Stimulated activated naive CD8-positive, alpha-beta T cell treated with anti-CD3 and anti-CD28 coated beads, Interleukin-15, amount 100 ng/mL, for 72 hours (primary cell): Measurements from ENCODE around the gene TESMIN.
A peak's percentile ranks its signal among the peaks of the same experiment; 100 is the strongest.

ENCODE experiments used
- ATAC-seq: fragments of 150-1000 bp; cut with Tn5 transposase; 2 replicates; pipeline ENCODE4 v1.10.0; 2021; ENCODE audit warnings: mild to moderate bottlenecking, moderate library complexity
- DNase-seq, 2 donors: peaks; one replicate each; pipeline ENCODE4 v3.0.0; 2021 to 2022
- H3K27ac Mint-ChIP-seq, 2 donors: one replicate each; pipeline ENCODE4 v1.8.0; 2022; ENCODE audit warnings: mild to moderate bottlenecking in 2 of 2, mixed read lengths in 2 of 2, moderate library complexity in 2 of 2
- H3K27me3 Mint-ChIP-seq: one replicate; pipeline ENCODE4 v1.8.0; 2022; ENCODE audit warnings: mixed read lengths
- H3K4me1 Mint-ChIP-seq: one replicate; pipeline ENCODE4 v1.8.0; 2022; ENCODE audit warnings: mild to moderate bottlenecking, mixed read lengths
- H3K4me3 Mint-ChIP-seq, 2 donors: one replicate each; pipeline ENCODE4 v1.8.0; 2022; ENCODE audit warnings: mild to moderate bottlenecking in 2 of 2, mixed read lengths in 2 of 2, moderate library complexity in 1 of 2
- H3K9me3 Mint-ChIP-seq, 2 donors: one replicate each; pipeline ENCODE4 v1.8.0; 2022; ENCODE audit warnings: mixed read lengths in 2 of 2

TESMIN gene

DNA sequence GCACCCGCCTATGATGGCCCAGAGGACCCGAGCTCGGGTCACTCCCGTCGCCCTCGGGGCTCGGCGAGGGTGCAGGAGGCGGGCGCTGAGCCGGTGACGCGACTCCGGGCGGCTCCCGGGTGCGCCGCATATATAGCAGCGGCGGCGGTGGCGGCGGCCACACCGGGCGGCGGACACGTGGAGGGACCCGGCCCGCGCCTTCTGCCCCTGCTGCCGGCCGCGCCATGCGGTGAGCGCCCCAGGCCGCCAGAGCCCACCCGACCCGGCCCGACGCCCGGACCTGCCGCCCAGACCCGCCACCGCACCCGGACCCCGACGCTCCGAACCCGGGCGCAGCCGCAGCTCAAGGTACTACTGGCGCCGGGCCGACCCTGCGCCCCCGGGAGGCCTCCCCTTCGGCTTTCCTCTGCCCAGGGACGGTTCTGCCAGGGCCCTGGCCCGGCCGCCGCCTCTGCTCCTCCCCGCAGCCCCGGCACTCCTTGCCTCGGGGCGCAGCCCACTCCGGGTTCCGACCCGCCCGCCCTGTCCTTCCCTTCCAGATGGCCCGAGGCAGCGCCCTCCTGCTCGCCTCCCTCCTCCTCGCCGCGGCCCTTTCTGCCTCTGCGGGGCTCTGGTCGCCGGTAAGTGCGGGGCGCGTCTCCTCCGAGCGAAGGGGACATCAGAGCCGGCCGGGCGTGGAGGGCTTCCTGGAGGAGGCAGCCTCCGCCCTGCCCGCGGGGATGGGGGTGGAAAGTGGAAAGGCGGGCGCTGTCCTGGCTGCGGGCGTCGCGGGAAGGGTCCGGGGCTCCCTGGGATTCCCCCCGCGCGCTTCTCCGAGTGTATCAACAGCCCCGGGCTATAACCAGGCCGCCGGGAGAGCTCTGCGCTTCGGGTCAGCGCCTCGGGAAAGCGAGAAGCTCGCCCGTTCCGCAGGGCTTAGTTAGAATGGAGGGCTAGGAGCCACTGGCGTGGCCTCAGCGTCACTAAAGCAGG lies 66.6 kb downstream of the TESMIN start, which contains the start of gene GAL:
TSS of gene GAL (plus strand) at position 160 of the 972 bp plus-strand sequence. CDS start at position 540, 380 bp downstream.
- DNase-seq (no peak), ATAC-seq (peak; percentile 70)
- H3K27ac Mint-ChIP-seq: no peak within 1 kb of the TSS
- H3K9me3 Mint-ChIP-seq: no peaks in the 10 kb centered on the region
- peak within 1 kb of the TSS; percentile 49 to 62 for H3K4me3 Mint-ChIP-seq
- peaks cover 65% of the 10 kb centered on the region for H3K27me3 Mint-ChIP-seq
- peaks cover 10% of the 10 kb centered on the region for H3K4me1 Mint-ChIP-seq

DNA sequence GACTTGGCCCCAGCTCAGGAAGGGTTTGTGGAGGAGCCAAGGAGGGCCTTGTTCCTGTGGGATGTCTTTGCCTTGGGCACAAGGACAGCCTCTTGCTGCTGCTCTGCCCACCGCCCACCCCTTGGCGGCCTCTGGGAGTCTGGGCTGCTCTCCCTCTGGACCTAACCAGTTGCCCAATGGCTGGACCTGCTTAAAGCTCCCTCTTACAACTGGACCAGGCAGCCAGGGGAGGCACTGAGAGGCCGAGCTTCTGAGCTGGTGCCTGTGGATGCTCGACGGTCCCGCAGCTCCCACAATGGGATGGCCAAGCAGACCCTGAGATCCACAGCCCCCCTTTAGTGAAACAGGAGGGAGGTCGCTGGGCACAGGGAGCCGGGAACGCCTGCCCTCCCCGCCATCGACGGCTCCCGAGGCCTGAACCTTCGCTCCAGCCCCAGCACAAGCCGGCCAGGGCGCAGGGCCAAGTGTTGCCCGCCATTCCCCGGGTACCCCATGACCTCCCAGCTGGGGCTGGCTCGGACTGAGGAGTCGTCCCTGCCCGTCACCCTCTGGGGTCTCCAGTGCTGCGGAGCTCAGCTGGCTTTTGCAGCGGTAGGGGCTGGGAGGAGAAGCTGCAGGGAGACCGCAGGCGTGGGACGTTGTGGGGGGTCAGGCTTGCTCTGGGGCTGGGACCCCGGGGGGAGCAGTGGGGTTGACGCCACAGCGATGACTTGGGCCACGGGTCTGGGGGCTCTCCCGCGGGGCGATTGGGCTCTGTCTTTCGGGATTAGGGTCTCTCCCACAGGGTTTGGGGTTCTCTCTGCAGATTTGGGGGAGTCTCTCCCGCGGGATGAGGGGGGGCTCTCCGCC lies 67.6 kb downstream of the TESMIN start:
- H3K4me3 Mint-ChIP-seq: peak overlapping the region in 1 of 2 donors; percentile 9
- peaks cover 60% of the 10 kb centered on the region for H3K27me3 Mint-ChIP-seq
- DNase-seq: no peak
- H3K4me1 Mint-ChIP-seq: peaks cover 8% of the 10 kb centered on the region
- no peaks in the 10 kb centered on the region for H3K9me3 Mint-ChIP-seq
- peak; percentile 21 for ATAC-seq
- H3K27ac Mint-ChIP-seq: no peak overlapping the region

GRCh38 chr11:68683121-68683520 lies 68.2 kb downstream of the TESMIN start:
- Mint-ChIP-seq H3K9me3 (no peaks in the 10 kb centered on the region), H3K4me1 (peaks cover 8% of the 10 kb centered on the region), H3K27ac (no peak overlapping the region), H3K4me3 (no peak overlapping the region), H3K27me3 (peaks cover 57% of the 10 kb centered on the region)
- ATAC-seq (no peak), DNase-seq (no peak)

- peaks cover 51% of the 10 kb centered on the region for H3K27me3 Mint-ChIP-seq
- ATAC-seq: no peak
- H3K27ac Mint-ChIP-seq: no peak overlapping the region
Observed at GRCh38 chr11:68682531-68682961, 68.8 kb downstream of the TESMIN start.

DNA sequence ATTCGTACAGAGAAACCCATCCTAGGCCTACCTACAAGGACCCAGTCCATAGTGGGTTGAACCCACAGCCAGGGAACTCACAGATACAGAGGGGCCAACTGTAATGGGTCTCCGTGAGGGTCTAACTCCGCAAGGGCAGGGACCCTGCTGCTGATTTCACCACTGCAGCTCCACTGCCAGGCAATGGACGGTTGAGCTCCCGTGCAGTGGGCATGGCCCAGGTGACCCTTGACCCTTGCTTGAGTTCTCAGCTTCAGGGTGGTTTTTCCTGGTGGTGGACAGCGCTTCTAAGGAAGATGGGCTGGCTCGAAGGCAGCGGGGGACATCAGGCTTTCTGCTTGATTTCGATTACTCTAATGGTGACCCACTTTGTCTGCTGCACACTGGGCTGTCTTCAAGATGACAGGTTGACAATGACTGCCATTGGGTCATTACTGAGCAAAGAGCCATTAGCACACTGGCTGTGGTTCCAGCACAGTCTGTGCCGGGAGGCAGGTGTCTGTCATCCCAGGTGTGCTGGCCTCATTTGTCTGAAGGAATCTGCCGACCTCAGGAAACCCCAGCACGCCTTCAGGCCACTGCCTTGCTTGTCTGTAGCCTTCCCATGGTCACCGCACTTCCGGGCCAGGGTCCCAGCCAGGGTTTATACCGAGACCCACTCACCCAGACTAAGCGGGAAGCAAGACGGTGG lies 70.6 kb downstream of the TESMIN start:
- no peaks in the 10 kb centered on the region for H3K9me3 Mint-ChIP-seq
- H3K4me1 Mint-ChIP-seq: peaks cover 8% of the 10 kb centered on the region
- DNase-seq: no peak
- no peak for ATAC-seq
- H3K27me3 Mint-ChIP-seq: peaks cover 33% of the 10 kb centered on the region
- H3K27ac Mint-ChIP-seq: no peak overlapping the region
- H3K4me3 Mint-ChIP-seq: no peak overlapping the region

More at GRCh38 chr11:68682531-68682961, 68.8 kb downstream of the TESMIN start:
- H3K4me3 Mint-ChIP-seq: no peak overlapping the region
- DNase-seq: no peak
- peaks cover 8% of the 10 kb centered on the region for H3K4me1 Mint-ChIP-seq
- H3K9me3 Mint-ChIP-seq: no peaks in the 10 kb centered on the region

GRCh38 chr11:68678031-68678441 lies 73.3 kb downstream of the TESMIN start:
- Mint-ChIP-seq H3K4me3 (no peak overlapping the region), H3K4me1 (peaks cover 6% of the 10 kb centered on the region), H3K27me3 (peaks cover 9% of the 10 kb centered on the region), H3K9me3 (no peaks in the 10 kb centered on the region), H3K27ac (no peak overlapping the region)
- DNase-seq (no peak), ATAC-seq (no peak)

DNA sequence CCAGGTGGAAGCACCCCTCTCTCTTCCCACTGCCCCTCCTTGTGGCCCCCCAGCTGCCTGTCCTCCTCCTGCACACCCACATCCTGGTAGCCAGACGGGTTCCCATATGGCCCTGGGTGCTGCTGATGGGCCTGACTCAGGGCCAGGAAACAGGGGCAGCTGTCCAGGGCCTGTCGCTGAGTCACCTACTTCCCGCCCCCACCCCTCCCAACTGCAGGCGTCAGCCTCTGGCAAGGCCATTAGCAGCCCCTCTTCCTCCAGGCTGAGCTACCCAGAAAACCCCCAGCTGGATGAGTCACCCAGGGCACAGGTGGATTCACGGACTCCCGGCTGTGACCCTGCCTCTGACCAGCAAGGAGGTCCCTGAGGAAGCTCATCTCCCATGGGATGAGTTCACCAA lies 73.9 kb downstream of the TESMIN start:
- peaks cover 3% of the 10 kb centered on the region for H3K27me3 Mint-ChIP-seq

GRCh38 chr11:68674461-68674860 lies 76.9 kb downstream of the TESMIN start:
- no peaks in the 10 kb centered on the region for H3K27me3 Mint-ChIP-seq

More for the DNA sequence above, 73.9 kb downstream of the TESMIN start:
- Mint-ChIP-seq H3K4me3 (no peak overlapping the region), H3K27ac (no peak overlapping the region), H3K4me1 (no peaks in the 10 kb centered on the region), H3K9me3 (no peaks in the 10 kb centered on the region)
- ATAC-seq (no peak), DNase-seq (no peak)

DNA sequence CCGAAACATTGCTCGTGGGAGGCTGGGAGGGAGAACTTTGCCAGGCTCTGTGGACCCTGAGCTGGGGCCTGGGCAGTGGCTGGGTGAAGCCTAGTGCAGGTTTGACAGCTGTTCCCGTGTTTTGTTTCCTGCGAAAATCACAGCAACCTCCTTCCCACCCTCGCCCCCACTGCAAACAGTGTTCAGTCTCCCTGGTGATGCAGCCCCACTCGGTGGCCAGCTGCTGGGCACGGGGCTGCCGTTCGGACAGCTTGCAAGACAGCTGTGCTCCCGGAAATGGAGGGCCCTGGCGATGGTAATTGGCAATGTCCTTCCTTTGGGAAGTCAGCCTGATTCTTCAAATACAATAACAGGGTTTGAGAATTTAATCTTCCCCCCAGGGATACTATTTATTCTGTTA lies 77.3 kb downstream of the TESMIN start:
- Mint-ChIP-seq H3K4me3 (no peak overlapping the region), H3K4me1 (no peaks in the 10 kb centered on the region), H3K27ac (no peak overlapping the region)

More at GRCh38 chr11:68674461-68674860, 76.9 kb downstream of the TESMIN start:
- Mint-ChIP-seq H3K9me3 (no peaks in the 10 kb centered on the region), H3K27ac (no peak overlapping the region), H3K4me1 (no peaks in the 10 kb centered on the region), H3K4me3 (no peak overlapping the region)
- ATAC-seq: no peak
- DNase-seq: no peak

DNA sequence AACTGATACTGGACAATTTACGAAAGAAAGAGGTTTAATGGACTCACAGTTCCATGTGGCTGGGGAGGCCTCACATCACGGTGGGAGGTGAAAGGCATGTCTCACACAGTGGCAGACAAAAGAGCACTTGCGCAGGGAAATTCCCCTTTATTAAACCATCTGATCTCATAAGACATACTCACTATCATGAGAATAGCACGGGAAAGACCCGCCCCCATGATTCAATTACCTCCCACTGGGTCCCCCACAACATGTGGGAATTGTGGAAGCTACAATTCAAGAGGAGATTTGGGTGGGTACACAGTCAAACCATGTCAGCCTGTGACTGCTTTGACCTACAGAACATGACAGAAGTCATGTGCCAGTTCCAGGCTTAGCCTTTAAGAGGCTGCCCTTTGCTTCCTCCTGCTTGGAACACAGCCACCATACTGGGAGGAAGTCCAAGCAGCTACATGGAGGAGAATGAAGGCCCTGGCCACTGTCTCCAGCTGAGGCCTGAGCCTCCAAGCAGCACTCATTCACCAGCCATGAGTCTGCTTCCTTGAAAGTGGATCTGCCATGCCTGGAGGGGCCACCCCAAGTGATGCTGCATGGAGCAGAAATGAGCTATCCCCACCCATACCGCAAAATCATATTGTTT lies 77.9 kb downstream of the TESMIN start:
- H3K4me1 Mint-ChIP-seq: no peaks in the 10 kb centered on the region
- no peak overlapping the region for H3K4me3 Mint-ChIP-seq
- no peak for DNase-seq
- no peaks in the 10 kb centered on the region for H3K27me3 Mint-ChIP-seq
- no peak overlapping the region for H3K27ac Mint-ChIP-seq
- ATAC-seq: no peak
- no peaks in the 10 kb centered on the region for H3K9me3 Mint-ChIP-seq

More for the DNA sequence above, 77.3 kb downstream of the TESMIN start:
- ATAC-seq (no peak), DNase-seq (no peak)
- Mint-ChIP-seq H3K9me3 (no peaks in the 10 kb centered on the region), H3K27me3 (no peaks in the 10 kb centered on the region)

DNA sequence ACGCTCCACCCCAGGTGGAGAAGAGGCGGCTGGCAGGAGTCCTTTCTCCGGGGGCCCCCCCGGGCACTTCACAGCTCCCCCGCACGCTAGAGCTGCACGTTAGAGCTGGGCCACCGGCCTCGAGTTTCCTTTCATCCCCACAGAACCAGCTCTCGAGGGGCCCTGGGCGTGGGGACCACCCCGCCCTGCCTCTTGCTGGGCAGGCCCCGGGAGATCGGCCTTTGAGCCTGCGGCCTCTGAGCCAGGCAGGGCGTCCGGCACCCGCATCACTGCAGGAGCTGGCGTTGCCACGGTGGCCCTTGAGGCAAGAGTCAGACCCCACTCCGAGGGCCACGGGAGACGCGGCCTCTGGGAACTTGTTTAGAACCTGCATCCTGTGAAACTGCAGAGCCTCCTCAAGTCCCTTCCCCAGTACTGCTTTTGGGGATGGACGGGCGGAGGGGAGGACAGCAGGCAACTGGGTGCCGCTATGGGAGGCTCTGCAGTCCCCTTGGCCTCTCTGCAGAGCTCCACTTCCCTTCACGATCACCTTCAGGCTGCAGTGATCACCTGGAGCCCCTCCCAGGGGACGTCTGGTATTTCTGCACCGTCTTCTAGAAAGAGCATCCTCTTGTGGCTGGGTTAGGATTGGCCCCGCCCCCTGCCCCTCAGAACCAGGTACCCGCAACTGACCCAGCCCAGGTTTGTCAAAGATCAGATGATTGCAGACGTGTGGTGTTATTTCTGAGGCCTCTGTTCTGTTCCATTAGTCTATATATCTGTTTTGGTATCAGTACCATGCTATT lies 80.9 kb downstream of the TESMIN start:
- ATAC-seq: no peak
- DNase-seq: no peak
- H3K27ac Mint-ChIP-seq: no peak overlapping the region
- no peak overlapping the region for H3K4me3 Mint-ChIP-seq
- H3K4me1 Mint-ChIP-seq: no peaks in the 10 kb centered on the region
- no peaks in the 10 kb centered on the region for H3K9me3 Mint-ChIP-seq
- H3K27me3 Mint-ChIP-seq: no peaks in the 10 kb centered on the region

DNA sequence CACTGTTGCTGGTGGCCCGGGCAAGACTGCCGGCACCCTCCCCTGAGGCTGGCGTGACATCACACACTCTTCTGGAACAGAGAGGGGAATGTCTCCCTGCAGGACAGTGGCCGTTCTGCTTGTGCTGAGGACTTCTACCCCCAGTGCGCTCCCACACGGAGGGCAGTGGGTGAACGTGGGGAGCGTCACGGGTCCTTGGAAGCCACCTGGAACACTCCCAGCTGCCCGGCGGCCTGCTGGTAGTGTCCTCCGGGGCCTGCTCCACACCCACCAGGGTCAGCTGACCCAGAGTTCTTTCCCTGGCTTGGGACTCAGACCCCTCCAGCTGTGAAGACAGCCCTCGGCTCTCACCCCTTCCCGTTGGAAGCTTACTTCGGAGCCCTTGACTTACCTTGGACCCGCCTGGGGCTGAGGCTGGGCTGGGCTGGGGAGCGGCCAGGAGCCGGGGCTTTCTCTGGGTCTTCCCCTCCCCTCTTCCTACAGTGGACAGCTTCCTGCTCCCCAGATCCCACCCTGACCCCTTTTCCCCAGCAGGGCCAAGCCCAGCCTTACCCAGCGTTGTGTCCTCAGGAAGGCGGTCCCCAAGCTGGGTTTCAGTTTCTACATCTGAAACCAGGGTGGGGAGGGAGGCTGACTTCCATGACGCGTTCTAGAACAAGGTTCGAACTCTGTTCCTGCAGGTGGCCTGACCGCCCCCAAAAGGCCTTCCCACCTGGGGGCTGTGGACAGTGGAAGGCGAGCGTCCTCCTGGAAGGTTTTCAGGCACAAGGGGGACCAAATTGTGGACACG lies 81.8 kb downstream of the TESMIN start:
- H3K4me3 Mint-ChIP-seq: no peak overlapping the region
- no peak overlapping the region for H3K27ac Mint-ChIP-seq
- DNase-seq (no peak), ATAC-seq (no peak)
- no peaks in the 10 kb centered on the region for H3K4me1 Mint-ChIP-seq
- H3K27me3 Mint-ChIP-seq: peaks cover 7% of the 10 kb centered on the region
- no peaks in the 10 kb centered on the region for H3K9me3 Mint-ChIP-seq
